ENCODE results near the gene AJUBA.

Gene AJUBA

GRCh38 chr14:22986508-22987054 is 4.2 kb upstream of the AJUBA start:
- H3K27me3 Mint-ChIP-seq (ENCODE audit: low read depth): peaks cover 3% of the 10 kb centered on the region
- H3K4me3 Mint-ChIP-seq: peak overlapping the region in 1 of 3 experiments; percentile 23
- TF ChIP-seq, protein P1, sequence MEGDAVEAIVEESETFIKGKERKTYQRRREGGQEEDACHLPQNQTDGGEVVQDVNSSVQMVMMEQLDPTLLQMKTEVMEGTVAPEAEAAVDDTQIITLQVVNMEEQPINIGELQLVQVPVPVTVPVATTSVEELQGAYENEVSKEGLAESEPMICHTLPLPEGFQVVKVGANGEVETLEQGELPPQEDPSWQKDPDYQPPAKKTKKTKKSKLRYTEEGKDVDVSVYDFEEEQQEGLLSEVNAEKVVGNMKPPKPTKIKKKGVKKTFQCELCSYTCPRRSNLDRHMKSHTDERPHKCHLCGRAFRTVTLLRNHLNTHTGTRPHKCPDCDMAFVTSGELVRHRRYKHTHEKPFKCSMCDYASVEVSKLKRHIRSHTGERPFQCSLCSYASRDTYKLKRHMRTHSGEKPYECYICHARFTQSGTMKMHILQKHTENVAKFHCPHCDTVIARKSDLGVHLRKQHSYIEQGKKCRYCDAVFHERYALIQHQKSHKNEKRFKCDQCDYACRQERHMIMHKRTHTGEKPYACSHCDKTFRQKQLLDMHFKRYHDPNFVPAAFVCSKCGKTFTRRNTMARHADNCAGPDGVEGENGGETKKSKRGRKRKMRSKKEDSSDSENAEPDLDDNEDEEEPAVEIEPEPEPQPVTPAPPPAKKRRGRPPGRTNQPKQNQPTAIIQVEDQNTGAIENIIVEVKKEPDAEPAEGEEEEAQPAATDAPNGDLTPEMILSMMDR (IDR thresholded peaks at IDR 0.05; ENCODE audit: unreplicated experiment in 3 of 3): peak; percentile 87 to 94 (median 90)
- peaks cover 6% of the 10 kb centered on the region for H3K4me1 Mint-ChIP-seq
- no peaks in the 10 kb centered on the region for H3K9me3 Mint-ChIP-seq
- H3K36me3 Mint-ChIP-seq (ENCODE audit: low read depth): peaks cover 11% of the 10 kb centered on the region
- no peak overlapping the region for H3K27ac Mint-ChIP-seq

DNA sequence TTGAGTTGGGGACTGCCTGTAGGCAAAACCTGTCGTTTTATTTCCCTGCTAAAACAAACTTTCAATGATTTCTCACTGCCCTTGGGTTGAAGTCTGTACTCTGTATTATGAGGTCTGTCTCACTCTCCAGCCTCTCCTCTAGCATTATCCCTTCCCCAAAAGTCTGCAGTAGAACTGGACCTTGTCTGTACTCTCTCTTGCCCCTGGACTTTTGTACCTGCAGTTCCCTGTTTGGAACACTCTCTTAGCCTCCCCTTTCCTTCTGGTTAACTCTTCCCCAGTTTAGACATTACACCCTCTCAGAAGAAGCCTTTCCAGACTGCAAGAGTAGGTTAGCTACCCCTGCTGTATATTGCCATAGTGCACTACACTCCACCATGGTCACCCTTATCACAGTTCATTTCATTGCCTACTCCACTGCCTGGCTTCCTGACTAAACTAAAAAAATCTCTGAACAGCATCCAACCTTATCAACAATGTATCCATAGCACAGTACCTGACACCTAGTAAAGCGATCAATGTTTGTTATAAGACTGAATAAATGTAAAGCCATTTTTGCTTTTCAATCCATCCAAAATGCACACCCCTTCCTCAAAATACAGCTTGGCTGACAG is 3.6 kb upstream of the AJUBA start:
- H3K4me1 Mint-ChIP-seq: peaks cover 6% of the 10 kb centered on the region
- no peak overlapping the region for H3K27ac Mint-ChIP-seq
- TF ChIP-seq, protein P1 (IDR thresholded peaks at IDR 0.05; ENCODE audit: unreplicated experiment in 3 of 3): no peak
- H3K4me3 Mint-ChIP-seq: peak overlapping the region in 1 of 3 experiments; percentile 7
- H3K27me3 Mint-ChIP-seq (ENCODE audit: low read depth): peaks cover 3% of the 10 kb centered on the region
- no peaks in the 10 kb centered on the region for H3K9me3 Mint-ChIP-seq
- H3K36me3 Mint-ChIP-seq (ENCODE audit: low read depth): peaks cover 11% of the 10 kb centered on the region

GRCh38 chr14:22984959-22985658 is 2.8 kb upstream of the AJUBA start:
- Mint-ChIP-seq H3K27ac (no peak overlapping the region), H3K4me3 (peak overlapping the region; percentile 24 to 39 (median 27)), H3K27me3 (ENCODE audit: low read depth) (peaks cover 3% of the 10 kb centered on the region), H3K9me3 (no peaks in the 10 kb centered on the region), H3K4me1 (peaks cover 7% of the 10 kb centered on the region), H3K36me3 (ENCODE audit: low read depth) (peaks cover 10% of the 10 kb centered on the region)
- TF ChIP-seq, protein P1 (IDR thresholded peaks at IDR 0.05; ENCODE audit: unreplicated experiment in 3 of 3): no peak

- no peaks in the 10 kb centered on the region for H3K9me3 Mint-ChIP-seq
These were observed 375 bp downstream of the AJUBA start for GRCh38 chr14:22981876-22982476.

DNA sequence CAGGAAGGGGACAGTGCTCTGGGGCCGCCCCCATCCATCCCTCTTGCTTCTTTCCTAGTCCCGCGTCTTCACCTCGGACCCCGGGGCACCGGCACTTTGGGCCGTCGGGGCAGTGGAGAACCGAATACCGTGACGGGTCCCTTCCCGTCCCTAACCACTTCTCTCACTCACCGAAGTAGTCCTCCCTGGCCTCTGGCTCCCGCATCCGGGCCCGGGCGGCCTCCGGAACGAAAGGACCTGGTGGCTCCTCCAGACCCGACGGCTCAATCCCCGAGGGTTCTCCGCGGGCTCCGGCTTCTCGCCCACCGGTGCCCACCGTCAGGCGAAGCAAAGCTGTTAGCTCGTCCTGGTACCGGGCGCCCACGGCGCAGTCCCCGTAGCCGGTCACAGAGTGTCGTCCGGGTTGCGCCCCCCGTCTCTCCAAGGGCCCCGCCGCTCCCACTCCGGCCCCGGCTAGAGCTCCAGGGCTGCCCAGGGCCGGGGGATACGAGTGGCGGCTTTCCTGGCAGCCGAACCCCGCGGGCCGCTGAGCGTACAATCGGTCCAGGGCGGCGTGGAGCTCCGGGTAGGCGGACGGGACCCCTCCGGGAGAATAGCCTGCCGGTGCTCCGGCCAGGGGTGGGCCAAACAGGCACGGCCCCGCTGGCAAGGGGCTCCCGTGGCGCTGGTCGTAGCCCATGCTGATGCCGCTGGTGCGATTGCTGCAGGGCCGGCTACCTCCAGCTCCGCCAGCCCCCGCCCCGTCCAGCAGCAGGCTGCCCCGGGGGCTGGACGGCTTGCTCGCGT is 1.1 kb downstream of the AJUBA start:
- Mint-ChIP-seq H3K27ac (peak overlapping the region in 2 of 3 experiments; percentile 49 to 69), H3K4me3 (peak overlapping the region in 2 of 3 experiments; percentile 84), H3K4me1 (peaks cover 45% of the 10 kb centered on the region), H3K9me3 (no peaks in the 10 kb centered on the region), H3K27me3 (ENCODE audit: low read depth) (no peaks in the 10 kb centered on the region), H3K36me3 (ENCODE audit: low read depth) (peaks cover 22% of the 10 kb centered on the region)
- TF ChIP-seq, protein P1 (IDR thresholded peaks at IDR 0.05; ENCODE audit: unreplicated experiment in 3 of 3): no peak

More at GRCh38 chr14:22981876-22982476, 375 bp downstream of the AJUBA start:
- H3K36me3 Mint-ChIP-seq (ENCODE audit: low read depth): peaks cover 15% of the 10 kb centered on the region
- TF ChIP-seq, protein P1 (IDR thresholded peaks at IDR 0.05; ENCODE audit: unreplicated experiment in 3 of 3): no peak
- peaks cover 38% of the 10 kb centered on the region for H3K4me1 Mint-ChIP-seq
- H3K27me3 Mint-ChIP-seq (ENCODE audit: low read depth): no peaks in the 10 kb centered on the region
- no peak overlapping the region for H3K27ac Mint-ChIP-seq
- H3K4me3 Mint-ChIP-seq: peak overlapping the region in 2 of 3 experiments; percentile 78 to 81

Measured in nephron (organoid).